GM12878 (cell line): ENCODE results near the gene TSHZ1. TPM values are rescaled to one million over a fixed set of nuclear protein-coding genes. Genes with fewer than 3 reads are reported as not detected.

Experiments
- ATAC-seq: fragments of 200-7000 bp; cut with Tn5 transposase; 3 replicates; pipeline ENCODE4 v1.9.1; 2020; ENCODE audit warnings: mild to moderate bottlenecking, moderate library complexity
- BruUV-seq: library from RNA; stranded (reverse); fragments of 400-500 nt; replicated peaks from 2 replicates; lab custom pipeline; 2021; lab: Mats Ljungman, UMichigan
- CTCF ChIA-PET: fragments of 300-600 bp; sonication (Branson Sonifier 250); formaldehyde crosslinking; extraction: SDS; loops from one replicate; lab custom pipeline; 2021; ENCODE audit warnings: inconsistent platforms; lab: Yijun Ruan, JAX
- POLR2A ChIA-PET: fragments of 350-600 bp; formaldehyde crosslinking; extraction: SDS; loops from one replicate; lab custom pipeline; 2021; ENCODE audit warnings: inconsistent platforms; lab: Charles Lee
- RAD21 ChIA-PET: fragments of 300-600 bp; sonication (Branson Sonifier 250); formaldehyde crosslinking; loops from one replicate; lab custom pipeline; 2023; ENCODE audit warnings: antibody characterized with exemption; ENCODE audit not compliant: unreplicated experiment; lab: Charles Lee
- SMC1A ChIA-PET: fragments of 300-600 bp; sonication (Branson Sonifier 250); formaldehyde crosslinking; loops from one replicate; lab custom pipeline; 2023; ENCODE audit not compliant: unreplicated experiment, uncharacterized antibody; lab: Charles Lee
- DNase-seq: peaks from one replicate; pipeline ENCODE4 v3.0.0-alpha.2; 2011; ENCODE audit warnings: low read depth, low spot score
- FAIRE-seq: peaks from 3 replicates; lab custom pipeline; 2011; peaks lifted over from hg19 to GRCh38; lab: Jason Lieb, UNC
- H2AFZ ChIP-seq: 2 replicates; pipeline ENCODE4 v1.6.0; 2011; ENCODE audit warnings: low read depth, low read length, control low read depth; ENCODE audit not compliant: control insufficient read depth
- H3K27ac ChIP-seq: 2 replicates; pipeline ENCODE4 v1.5.1; 2011; ENCODE audit warnings: control low read depth; ENCODE audit not compliant: control insufficient read depth, insufficient read depth
- H3K27me3 ChIP-seq, 2 experiments: replicated peaks in 1 of 2; 2 replicates each; pipeline versions ENCODE4 v1.6.0 to v1.6.1; 2011; ENCODE audit warnings: low read length in 1 of 2; ENCODE audit not compliant: control insufficient read depth in 2 of 2, insufficient read depth in 2 of 2
- H3K36me3 ChIP-seq, 2 experiments: 2 replicates each; pipeline ENCODE4 v1.5.1; 2011; ENCODE audit warnings: low read length in 1 of 2; ENCODE audit not compliant: control insufficient read depth in 2 of 2, insufficient read depth in 2 of 2
- H3K4me1 ChIP-seq: 2 replicates; pipeline ENCODE4 v1.6.1; 2011; ENCODE audit warnings: mild to moderate bottlenecking, low read length, moderate library complexity, mixed read lengths; ENCODE audit not compliant: control insufficient read depth, insufficient read depth
- H3K4me2 ChIP-seq: 2 replicates; pipeline ENCODE4 v1.6.0; 2011; ENCODE audit warnings: control low read depth; ENCODE audit not compliant: control insufficient read depth, insufficient read depth
- H3K4me3 ChIP-seq: fragments of 200-600 bp; sonication (generic); 2 replicates; pipeline ENCODE4 v1.5.1; 2016
- H3K79me2 ChIP-seq: 2 replicates; pipeline ENCODE4 v1.6.0; 2011; ENCODE audit warnings: low read length; ENCODE audit not compliant: control insufficient read depth, insufficient read depth
- H3K9ac ChIP-seq: 2 replicates; pipeline ENCODE4 v1.8.0; 2011; ENCODE audit warnings: low read length, control low read depth, mixed read lengths; ENCODE audit not compliant: control insufficient read depth, insufficient read depth
- H3K9me3 ChIP-seq: replicated peaks from 3 replicates; pipeline ENCODE4 v1.5.1; 2011; ENCODE audit warnings: mild to moderate bottlenecking, low read length; ENCODE audit not compliant: control insufficient read depth, insufficient read depth
- H4K20me1 ChIP-seq: 2 replicates; pipeline ENCODE4 v1.6.0; 2011; ENCODE audit not compliant: control insufficient read depth, insufficient read depth
- RB1 ChIP-seq: fragments of 450-650 bp; formaldehyde crosslinking; IDR thresholded peaks from 2 replicates; pipeline ENCODE4 v1.6.1; 2017; ENCODE audit warnings: mild to moderate bottlenecking, borderline replicate concordance
- SPI1 ChIP-seq: IDR thresholded peaks from 2 replicates; pipeline ENCODE4 v1.6.1; 2011; ENCODE audit warnings: low read depth, mild to moderate bottlenecking, low read length, moderate library complexity, borderline replicate concordance; ENCODE audit not compliant: insufficient read depth
- TCF7 ChIP-seq: IDR thresholded peaks from 2 replicates; pipeline ENCODE4 v1.6.1; 2014; ENCODE audit warnings: antibody characterized with exemption, borderline replicate concordance
- ZBTB4 ChIP-seq: fragments of 450-650 bp; formaldehyde crosslinking; IDR thresholded peaks from 2 replicates; pipeline ENCODE4 v1.4.0; 2022; ENCODE audit warnings: mild to moderate bottlenecking, moderate library complexity
- WGBS: methylation state at CpG from one replicate; pipeline ENCODE4 v1.1.6; 2016; ENCODE audit warnings: low lambda C conversion rate; ENCODE audit not compliant: insufficient replicate concordance, insufficient coverage; ENCODE audit errors: missing lambda C conversion rate; 5-methylcytosine and 5-hydroxymethylcytosine counted together
- in situ Hi-C: fragments of 300-500 bp; cut with MboI; formaldehyde crosslinking; loops from 9 replicates; pipeline ENCODE4 v1.14.3; 2018; ENCODE audit warnings: mixed read lengths
- intact Hi-C: fragments of 100-400 bp; cut with micrococcal nuclease; formaldehyde crosslinking; loops from one replicate; pipeline ENCODE4 v1.14.2; 2022; ENCODE audit not compliant: unreplicated experiment
- polyA plus RNA-seq, 11 experiments: library from polyadenylated mRNA; depleted of rRNA in 4 of 11; unstranded in 6 of 11; stranded (reverse) in 5 of 11; fragments of >200 nt; fragmentation: Nextera tagmentation in 4 of 11; fragmentation: Illumina TruSeq in 1 of 11; extraction: Ambion mirVana in 4 of 11; extraction: Trizol in 1 of 11; gene quantifications; 1 replicate in 1 of 11; 2 replicates in 10 of 11; pipeline versions ENCODE4 v1.2.1 to v1.2.3, GENCODE V29; 2011 to 2016; ENCODE audit warnings: inconsistent platforms in 2 of 11, missing spikeins in 2 of 11, low read depth in 1 of 11
- total RNA-seq, 4 experiments: library from RNA; depleted of rRNA in 3 of 4; stranded (reverse); fragments of >200 nt in 3 of 4; fragmentation: Illumina TruSeq in 1 of 4; extraction: Trizol in 1 of 4; gene quantifications; 2 replicates each; pipeline versions ENCODE4 v1.2.1 to v1.2.3, GENCODE V29; 2013 to 2021
- TF ChIP-seq, protein P1 (sequence below): fragments of 450-650 bp; IDR thresholded peaks from 2 replicates; pipeline ENCODE4 v1.6.1; 2017; ENCODE audit warnings: low read depth, mild to moderate bottlenecking, moderate library complexity

Gene TSHZ1
- total and polyA plus RNA-seq, 10 of the 15 experiments (the other 5 are each of a cell fraction or from before 2014, with no cell fraction given), result 2.2 to 15.2 (median 5.1) TPM

DNA sequence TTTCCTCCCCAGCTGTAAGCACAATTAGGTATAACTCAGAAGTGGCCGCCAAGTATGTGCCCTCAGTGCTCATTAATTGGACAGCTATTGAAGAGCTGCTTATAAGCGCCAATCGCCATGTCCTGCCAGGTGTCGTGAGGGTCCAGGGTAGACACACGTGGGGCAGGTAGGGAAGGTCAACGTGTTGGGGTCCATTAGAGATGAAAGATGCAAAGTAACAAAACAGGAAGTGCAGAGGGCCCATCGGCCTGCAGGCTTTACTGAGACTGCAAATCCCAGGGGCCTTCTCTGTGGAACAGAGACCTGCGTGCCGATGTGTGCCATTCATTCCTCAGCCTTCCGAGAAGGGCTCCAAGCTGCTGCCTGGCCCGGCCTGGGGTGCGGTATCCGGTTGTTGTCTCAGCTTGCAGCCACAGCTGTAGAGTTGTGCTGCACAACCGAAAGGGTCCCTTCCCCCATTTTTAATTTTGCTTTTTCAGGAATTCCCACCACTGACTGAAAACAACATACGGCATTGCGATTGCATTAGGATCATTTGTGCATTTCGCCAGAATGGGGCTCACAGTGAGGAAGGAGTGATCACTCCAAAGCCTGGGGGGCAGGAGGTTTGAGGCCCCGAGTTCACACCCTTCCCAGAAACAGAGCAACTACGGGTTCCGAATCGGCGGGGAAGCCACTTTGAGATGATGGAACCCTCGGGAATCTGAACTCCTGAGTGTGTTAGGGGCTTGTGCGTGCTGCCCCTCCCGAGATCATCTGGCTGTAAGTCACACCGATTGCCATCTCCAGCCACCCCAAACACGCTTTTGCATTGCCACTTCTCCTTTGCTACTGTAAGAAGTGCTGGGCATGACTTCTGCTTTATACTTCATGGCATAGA, 94.3 kb downstream of the TSHZ1 start:
- Histone ChIP-seq H3K27me3 (no peaks in the 10 kb centered on the region), H3K4me3 (no peak overlapping the region), H3K79me2 (no peaks in the 10 kb centered on the region), H3K9me3 (no peaks in the 10 kb centered on the region), H3K27ac (no peak overlapping the region), H3K9ac (no peak overlapping the region), H3K4me1 (no peaks in the 10 kb centered on the region), H4K20me1 (no peaks in the 10 kb centered on the region), H3K36me3 (no peaks in the 10 kb centered on the region), H3K4me2 (no peak overlapping the region), H2AFZ (no peak overlapping the region)
- ChIA-PET SMC1A (no interaction called here), CTCF (no interaction called here), RAD21 (no interaction called here), POLR2A (no interaction called here)
- in situ Hi-C loops (no loop called here), intact Hi-C loops (no loop called here)
- DNase-seq (no peak), FAIRE-seq (no peak), ATAC-seq (no peak)
- WGBS, result 60% methylated on average over 27 of the region's 27 CpGs
- TF ChIP-seq SPI1 (peak; percentile 30; the same call in 1 of the 2 replicates), RB1 (no peak)
- TF ChIP-seq, protein P1, sequence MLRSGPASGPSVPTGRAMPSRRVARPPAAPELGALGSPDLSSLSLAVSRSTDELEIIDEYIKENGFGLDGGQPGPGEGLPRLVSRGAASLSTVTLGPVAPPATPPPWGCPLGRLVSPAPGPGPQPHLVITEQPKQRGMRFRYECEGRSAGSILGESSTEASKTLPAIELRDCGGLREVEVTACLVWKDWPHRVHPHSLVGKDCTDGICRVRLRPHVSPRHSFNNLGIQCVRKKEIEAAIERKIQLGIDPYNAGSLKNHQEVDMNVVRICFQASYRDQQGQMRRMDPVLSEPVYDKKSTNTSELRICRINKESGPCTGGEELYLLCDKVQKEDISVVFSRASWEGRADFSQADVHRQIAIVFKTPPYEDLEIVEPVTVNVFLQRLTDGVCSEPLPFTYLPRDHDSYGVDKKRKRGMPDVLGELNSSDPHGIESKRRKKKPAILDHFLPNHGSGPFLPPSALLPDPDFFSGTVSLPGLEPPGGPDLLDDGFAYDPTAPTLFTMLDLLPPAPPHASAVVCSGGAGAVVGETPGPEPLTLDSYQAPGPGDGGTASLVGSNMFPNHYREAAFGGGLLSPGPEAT, result no peak
- no TSS peak for BruUV-seq

GRCh38 chr18:75305984-75306383, 95.4 kb downstream of the TSHZ1 start:
- ChIA-PET CTCF (no interaction called here), SMC1A (no interaction called here), POLR2A (no interaction called here)
- Histone ChIP-seq H4K20me1 (no peaks in the 10 kb centered on the region), H3K27ac (no peak overlapping the region)
- ATAC-seq, result no peak
- TF ChIP-seq TCF7, result no peak
- no peak for TF ChIP-seq ZBTB4 (CRISPR knock-in tag)
- TF ChIP-seq, all 136 proteins: peak for 0
- FAIRE-seq (no peak), DNase-seq (no peak)
- Histone ChIP-seq H3K4me3 (no peak overlapping the region), H3K4me2 (no peak overlapping the region), H3K9ac (no peak overlapping the region), H3K4me1 (no peaks in the 10 kb centered on the region), H3K27me3 (no peaks in the 10 kb centered on the region), H2AFZ (no peak overlapping the region), H3K36me3 (no peaks in the 10 kb centered on the region), H3K79me2 (no peaks in the 10 kb centered on the region), H3K9me3 (no peaks in the 10 kb centered on the region)
- RAD21 ChIA-PET, result no interaction called here
- 49% methylated on average over 4 of the region's 4 CpGs for WGBS
- in situ Hi-C loops, result no loop called here
- intact Hi-C loops, result no loop called here
- BruUV-seq, result no TSS peak
